Activated T-cell treated with anti-CD3 and anti-CD28 coated beads, Interleukin-2, amount 50 U/mL, for 1 hour (primary cell): ENCODE data around the gene APOE.
"Not testable (repeated sequence)": the region's sequence is repeated elsewhere in the genome, so short reads cannot be mapped to it uniquely, and the experiment has no call there.

Experiments
- DNase-seq: peaks from one replicate; pipeline ENCODE4 v3.0.0-alpha.2; 2020

The APOE gene

DNA sequence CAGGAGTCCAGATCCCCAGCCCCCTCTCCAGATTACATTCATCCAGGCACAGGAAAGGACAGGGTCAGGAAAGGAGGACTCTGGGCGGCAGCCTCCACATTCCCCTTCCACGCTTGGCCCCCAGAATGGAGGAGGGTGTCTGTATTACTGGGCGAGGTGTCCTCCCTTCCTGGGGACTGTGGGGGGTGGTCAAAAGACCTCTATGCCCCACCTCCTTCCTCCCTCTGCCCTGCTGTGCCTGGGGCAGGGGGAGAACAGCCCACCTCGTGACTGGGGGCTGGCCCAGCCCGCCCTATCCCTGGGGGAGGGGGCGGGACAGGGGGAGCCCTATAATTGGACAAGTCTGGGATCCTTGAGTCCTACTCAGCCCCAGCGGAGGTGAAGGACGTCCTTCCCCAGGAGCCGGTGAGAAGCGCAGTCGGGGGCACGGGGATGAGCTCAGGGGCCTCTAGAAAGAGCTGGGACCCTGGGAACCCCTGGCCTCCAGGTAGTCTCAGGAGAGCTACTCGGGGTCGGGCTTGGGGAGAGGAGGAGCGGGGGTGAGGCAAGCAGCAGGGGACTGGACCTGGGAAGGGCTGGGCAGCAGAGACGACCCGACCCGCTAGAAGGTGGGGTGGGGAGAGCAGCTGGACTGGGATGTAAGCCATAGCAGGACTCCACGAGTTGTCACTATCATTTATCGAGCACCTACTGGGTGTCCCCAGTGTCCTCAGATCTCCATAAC, at the start of gene APOE:
APOE (plus strand) TSS at position 360 of the 724 bp plus-strand sequence. CDS start 829 bp downstream, outside the sequence.
- no peak for DNase-seq

DNA sequence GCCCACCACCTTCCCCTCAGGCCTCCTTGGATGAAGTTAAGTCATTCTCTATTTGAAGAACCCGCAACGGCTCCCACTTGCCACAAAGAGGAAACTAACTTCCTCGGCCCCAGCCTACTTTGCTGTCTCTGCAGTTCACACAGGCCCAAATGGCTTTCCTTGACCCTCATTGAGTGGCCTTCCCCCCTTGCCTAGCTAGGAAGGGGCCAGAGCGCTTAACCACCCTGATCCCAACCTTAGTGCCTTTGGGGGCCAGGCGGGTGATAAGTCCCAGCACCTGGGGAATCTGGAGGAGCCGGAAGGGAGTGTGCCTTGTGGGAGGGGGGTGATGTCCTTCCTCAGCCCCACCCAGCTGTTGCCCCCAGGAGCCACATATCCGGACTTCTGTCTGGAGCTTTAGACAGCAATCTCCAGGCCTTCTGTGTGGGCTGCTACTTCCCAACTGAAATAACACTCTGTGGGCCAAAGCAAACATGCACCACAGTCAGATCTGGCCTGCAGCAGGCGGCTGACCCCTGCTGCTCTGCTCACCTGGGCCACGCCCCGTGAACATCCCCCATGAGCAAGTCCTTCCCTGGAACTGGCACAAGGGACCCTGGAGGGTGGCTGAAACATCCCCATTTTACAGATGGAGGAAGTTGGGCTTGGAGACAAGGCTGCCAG, 49.0 kb upstream of the APOE start:
- DNase-seq, result no peak

DNA sequence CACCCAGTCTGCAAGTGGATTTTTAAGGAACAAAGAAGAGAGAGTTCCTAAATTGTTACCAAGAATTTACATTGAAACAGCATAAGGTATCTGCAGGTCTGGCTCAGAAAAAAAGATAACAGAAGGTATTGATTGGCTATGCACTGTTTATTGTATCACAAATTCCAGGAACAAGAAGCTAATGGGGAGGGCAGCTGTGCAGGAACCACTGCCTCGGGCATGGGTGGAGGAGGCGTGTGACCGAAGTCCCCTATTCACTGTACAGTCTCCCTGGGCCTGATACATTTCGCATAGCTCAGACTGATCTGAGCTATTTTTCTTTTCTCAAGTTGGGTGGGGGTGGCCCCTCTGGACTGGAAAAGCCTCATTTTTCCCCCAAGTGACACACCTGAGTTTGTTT, 47.8 kb upstream of the APOE start:
- DNase-seq, result no peak

DNA sequence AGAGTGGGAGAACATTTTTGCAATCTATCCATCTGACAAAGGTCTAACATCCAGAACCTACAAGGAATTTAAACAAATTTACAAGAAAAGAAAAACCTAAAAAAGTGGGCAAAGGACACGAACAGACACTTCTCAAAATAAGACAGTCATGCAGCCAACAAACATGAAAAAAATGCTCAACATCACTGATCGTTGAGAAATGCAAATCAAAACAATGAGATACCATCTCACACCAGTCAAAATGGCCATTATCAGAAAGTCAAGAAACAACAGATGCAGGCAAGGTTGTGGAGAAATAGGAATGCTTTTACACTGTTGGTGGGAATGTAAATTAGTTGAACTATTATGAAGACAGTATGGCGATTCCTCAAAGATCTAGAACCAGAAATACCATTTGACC, 44.0 kb upstream of the APOE start:
- not testable (repeated sequence) for DNase-seq

DNA sequence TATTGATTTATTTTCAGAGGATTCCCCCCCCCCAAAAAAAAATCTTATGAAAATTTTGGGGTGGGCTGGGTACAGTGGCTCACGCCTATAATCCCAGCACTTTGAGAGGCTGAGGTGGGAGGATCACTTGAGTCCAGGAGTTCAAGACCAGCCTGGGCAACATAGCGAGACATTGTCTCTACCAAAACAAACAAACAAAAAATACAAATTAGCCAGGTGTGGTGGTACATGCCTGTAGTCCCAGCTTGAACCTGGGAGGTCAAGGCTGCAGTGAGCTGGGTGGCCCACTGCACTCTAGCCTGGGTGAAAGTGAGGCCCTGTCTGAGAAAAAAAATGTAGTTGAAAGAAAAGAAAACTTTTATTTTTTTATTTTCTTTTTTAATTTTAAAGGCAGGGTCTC, 41.6 kb upstream of the APOE start:
- DNase-seq, result no peak

DNA sequence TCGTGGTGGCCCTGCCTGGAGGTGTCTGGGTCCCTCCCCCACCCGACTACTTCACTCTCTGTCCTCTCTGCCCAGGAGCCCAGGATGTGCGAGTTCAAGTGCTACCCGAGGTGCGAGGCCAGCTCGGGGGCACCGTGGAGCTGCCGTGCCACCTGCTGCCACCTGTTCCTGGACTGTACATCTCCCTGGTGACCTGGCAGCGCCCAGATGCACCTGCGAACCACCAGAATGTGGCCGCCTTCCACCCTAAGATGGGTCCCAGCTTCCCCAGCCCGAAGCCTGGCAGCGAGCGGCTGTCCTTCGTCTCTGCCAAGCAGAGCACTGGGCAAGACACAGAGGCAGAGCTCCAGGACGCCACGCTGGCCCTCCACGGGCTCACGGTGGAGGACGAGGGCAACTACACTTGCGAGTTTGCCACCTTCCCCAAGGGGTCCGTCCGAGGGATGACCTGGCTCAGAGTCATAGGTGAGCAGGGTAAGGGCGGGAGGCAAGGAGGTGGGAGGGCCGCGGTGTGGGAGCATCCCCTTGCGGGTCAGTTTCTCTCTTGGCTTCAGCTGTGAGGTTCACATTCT, 40.3 kb upstream of the APOE start:
- no peak for DNase-seq

DNA sequence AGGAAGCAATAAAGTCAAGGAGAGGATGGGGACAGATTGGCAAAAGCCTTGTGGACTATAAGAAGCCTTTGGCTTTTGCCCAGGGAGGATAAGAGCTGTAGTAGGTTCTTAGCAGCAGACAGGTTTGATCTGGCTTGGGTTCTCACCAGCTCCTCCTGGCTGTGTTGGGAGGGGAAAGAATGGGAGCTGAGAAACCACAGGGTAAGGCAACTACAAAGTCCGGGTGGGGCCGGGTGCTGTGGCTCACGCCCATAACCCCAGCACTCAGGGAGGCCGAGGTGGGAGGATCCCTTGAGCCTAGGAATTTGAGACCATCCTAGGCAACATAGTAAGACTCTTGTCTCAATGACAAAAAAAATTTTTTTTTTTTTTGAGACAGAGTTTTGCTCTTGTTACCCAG, 38.9 kb upstream of the APOE start:
- DNase-seq, result no peak

DNA sequence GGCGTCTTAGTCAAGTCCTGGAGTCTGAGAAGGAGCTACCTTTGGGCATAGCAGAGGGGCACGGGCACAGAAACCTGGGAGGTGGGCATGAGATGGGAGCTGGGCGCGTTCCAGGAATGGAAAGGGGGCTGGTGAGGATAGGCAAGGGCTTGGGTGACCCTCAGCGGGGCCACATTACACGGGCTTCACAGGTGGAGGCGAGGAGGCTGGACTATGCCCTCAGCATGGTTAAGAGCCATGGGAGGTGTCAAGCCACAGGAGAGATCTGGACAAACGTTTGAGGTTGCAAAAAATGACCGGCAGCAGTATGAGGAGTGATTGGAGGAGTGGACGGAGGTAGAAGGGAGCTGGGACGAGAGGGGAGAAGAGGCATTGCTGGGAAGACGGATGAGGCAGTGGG, 38.0 kb upstream of the APOE start:
- no peak for DNase-seq

DNA sequence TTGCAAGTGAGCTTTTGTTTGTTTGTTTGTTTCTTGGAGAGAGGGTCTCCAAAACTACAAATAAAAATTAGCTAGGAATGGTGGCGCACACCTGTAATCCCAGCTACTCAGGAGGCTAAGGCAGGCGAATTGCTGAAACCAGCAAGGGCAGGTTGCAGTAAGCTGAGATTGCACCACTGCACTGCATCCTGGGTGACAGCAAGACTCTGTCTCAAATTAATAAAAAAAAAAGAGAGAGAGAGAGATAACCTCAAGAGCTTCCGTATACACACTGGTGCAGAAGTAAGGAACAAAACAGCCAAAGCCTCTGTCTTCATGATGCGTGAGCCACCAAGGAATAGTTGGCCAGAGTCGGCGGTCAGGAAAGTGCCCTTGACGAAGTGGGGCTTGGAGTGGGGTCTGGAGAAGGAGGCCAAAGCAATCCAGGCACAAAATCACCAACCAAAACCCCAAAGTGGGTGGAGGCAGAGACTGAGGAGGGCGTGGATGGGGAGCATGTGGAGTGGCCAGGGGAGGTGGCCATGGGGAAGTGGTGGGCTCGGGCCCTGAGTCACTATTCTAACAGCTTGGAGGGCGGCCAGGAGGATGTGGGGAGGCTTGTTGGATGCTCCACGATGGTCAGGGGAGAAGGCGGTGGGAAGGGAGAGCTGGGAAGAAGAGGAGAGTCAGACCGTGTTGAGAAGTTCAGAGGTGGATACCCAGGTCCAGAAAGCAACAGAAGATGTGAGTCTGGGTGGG, 35.7 kb upstream of the APOE start:
- DNase-seq, result no peak

DNA sequence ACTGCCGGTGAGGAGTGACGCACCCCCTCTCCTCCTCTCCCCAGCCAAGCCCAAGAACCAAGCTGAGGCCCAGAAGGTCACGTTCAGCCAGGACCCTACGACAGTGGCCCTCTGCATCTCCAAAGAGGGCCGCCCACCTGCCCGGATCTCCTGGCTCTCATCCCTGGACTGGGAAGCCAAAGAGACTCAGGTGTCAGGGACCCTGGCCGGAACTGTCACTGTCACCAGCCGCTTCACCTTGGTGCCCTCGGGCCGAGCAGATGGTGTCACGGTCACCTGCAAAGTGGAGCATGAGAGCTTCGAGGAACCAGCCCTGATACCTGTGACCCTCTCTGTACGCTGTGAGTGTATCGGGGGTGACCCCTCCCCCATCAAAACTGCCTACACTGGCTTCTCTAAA, 33.8 kb upstream of the APOE start:
- no peak for DNase-seq

DNA sequence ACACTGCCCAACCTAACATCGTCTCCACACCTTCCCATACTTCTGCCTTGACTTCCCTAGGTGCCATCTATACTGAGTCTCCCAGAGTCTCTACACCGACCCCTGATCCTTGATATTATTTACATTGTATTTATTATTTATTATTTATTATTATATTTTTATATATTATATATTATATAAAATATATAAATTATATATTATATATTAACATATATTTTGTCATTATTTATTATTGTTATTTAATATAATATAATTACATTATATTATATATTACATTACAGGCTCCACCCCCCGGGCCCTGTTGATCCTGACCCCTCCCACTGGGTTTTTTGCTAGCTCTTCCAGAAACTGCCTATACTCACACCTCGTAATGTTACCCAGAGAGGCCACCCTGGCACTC, 32.9 kb upstream of the APOE start:
- DNase-seq, result no peak

DNA sequence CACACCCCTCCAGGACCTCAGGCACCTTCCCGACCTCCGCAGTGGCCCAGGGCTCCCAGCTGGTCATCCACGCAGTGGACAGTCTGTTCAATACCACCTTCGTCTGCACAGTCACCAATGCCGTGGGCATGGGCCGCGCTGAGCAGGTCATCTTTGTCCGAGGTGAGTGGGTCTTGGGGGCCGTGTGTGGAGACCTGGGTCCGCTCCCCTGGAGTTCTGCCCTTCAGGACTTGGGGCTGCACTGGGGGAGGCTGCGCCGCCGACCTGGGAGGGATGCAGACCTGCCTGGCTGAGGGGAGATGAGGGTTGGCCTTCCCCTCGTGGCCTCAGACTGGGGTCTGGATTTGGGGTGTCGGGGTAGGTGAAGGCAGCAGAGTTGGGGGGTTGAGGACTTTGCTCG, 31.3 kb upstream of the APOE start:
- no peak for DNase-seq

DNA sequence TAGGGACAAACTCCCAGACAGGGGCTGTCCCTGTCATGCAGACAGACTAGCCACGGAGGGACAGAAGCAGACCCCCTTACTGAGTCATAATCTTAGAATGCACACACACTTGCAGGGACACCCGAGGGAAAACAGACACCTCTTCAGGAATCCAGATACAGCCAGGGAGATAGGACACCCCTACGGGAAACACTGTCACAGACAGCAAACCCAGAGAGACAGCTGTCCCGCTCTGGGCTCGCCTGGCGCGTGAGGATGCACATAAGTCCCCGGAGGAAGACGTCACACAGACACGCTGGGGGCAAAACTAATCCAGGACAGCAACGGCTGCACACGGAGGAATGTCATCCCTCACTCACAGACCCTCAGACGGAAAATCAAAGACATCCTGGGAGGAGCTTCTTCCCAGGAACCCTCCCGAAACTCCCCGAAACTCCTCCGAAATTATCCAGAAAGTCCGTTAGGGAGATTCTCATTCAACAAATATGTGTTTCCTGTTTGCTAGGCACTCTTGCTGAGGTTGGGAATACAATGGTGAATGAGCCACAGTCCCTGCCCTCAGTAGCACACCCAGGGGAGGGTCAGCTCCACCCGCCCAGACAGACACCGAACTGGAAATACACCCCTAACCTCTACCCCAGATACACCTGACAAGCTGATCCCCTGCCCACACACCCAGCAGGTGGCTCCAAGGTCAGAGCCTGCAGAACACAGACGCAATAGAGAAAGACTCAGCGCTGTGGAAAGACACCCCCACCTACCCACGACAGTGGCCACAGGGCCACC, 29.7 kb upstream of the APOE start:
- DNase-seq, result no peak

DNA sequence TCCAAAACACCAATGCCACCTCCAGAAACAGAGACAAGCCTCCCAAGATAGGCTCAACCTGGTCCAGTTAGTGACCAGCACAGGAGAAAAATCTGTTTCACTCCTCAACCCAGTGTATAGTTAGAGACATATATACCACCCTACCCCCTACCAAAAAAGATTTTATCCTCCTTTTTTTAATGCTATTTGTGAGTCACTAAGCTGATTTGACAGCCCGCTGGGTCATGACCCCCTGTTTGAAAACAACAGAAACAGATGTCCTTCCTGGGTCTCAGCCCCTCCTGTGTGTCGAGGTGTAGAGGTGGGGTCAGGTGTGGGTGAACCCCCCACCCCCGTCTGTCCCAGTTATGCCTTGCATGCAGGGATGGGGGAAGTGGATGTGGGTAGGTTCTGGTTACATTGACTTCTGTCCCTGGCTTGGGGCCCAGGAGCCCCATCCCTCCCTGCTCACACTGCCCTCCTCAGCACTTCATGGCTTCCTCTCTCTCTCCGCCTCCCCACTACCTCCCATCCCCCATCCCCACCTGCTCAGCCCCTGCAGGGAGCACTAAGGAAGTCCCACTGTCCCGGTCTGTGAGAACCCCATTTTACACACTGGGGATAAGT, 28.6 kb upstream of the APOE start:
- DNase-seq, result no peak

DNA sequence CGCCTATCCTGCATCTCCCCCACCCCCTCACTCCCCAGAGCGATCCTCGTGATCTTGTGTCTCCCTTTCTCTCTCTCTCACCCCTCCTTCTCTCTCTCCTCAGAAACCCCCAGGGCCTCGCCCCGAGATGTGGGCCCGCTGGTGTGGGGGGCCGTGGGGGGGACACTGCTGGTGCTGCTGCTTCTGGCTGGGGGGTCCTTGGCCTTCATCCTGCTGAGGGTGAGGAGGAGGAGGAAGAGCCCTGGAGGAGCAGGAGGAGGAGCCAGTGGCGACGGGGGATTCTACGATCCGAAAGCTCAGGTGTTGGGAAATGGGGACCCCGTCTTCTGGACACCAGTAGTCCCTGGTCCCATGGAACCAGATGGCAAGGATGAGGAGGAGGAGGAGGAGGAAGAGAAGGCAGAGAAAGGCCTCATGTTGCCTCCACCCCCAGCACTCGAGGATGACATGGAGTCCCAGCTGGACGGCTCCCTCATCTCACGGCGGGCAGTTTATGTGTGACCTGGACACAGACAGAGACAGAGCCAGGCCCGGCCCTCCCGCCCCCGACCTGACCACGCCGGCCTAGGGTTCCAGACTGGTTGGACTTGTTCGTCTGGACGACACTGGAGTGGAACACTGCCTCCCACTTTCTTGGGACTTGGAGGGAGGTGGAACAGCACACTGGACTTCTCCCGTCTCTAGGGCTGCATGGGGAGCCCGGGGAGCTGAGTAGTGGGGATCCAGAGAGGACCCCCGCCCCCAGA, 27.3 kb upstream of the APOE start:
- no peak for DNase-seq

DNA sequence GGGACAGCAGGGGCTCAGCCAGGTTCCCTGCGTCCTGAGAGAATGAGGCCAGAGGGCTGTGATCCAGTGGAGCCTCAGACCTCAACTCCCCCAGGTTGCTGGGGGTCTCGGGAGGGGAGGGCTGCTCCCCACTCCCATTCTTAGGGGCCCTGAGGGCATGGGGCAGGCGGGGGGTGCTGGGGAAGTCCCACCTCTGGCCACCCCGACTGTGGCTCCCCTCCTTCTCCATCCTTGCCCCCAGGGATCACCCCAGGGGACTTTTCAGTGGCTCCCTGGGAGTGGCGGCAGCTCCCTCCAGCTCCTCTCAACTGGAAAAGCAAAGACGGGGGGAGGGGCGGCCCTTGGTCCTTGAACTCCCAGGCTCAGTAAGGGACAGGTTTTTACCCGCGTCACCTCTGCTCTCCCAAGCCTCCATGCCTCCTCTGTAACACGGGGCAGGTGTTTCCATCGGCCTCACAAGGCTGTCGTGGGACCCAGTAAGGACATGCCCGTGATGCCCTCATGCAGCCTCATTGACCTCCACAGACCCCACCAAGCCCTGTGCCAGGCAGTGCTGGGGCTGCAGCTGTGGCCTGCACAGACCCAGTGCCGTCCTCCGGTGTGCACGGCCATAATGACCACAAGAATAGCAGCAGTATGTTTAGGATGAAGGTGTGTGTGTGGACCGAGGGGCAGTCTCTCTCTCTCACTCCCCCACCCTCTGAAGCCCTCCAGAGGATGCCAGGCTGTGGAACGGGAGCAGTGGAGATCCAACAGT, 26.1 kb upstream of the APOE start:
- DNase-seq, result no peak

DNA sequence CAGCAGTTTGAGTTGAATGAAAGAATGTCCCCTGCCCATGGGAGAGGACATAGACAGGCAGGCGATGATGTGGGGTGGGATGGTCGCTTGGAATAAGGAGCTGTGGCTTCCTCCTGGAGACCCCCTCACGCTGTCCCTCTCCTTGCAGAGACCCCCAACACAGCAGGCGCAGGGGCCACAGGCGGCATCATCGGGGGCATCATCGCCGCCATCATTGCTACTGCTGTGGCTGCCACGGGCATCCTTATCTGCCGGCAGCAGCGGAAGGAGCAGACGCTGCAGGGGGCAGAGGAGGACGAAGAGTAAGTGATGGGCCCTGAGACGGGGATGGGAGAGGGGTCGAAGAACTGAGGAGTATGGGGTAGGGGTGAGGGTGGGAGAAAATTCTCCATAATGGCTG, 23.5 kb upstream of the APOE start:
- DNase-seq, result no peak

DNA sequence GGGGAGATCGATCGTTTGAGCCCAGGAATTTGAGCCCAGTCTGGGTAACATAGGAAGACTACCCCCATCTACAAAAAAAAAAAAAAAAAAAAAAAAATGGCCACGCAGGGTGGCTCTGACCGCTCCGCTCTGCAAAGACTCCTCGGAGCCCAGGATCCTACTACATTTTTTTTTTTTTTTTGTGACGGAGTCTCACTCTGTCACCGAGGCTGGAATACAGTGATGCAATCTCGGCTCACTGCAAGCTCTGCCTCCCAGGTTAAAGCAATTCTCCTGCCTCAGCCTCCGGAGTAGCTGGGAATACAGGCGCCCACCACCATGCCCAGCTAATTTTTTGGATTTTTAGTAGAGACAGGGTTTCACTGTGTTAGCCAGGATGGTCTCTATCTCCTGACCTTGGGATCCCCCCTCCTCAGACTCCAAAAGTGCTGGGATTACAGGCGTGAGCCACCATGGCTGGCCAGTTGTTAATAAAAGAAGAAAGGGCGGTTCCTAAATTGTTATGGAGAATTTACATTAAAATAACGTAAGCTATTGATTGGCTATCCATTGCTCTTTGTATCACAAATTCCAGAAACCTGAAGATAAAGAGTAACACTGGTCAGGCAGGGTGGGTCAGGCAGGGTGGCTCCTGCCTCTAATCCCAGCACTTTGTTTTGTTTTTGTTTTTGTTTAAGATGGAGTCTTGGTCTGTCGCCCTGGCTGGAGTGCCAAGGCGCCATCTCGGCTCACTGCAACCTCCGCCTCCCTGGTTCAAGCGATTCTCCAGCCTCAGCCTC, 22.8 kb upstream of the APOE start:
- not testable (repeated sequence) for DNase-seq

DNA sequence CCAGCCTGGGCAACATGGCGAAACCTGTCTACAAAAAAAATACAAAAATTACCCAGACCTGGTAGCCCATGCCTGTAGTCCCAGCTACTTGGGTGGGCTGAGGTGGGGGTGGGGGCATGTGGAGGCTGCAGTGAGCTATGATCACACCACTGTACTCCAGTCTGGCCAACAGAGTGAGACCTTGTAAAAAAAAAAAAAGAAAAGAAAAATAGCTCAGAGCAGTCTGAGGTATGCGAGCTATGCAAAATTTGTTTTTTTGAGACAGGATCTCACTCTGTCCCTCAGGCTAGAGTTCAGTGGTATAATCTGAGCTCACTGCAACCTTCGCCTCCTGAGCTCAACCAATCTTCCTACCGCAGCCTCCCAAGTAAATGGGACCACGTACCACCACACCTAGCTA, 21.7 kb upstream of the APOE start:
- no peak for DNase-seq

DNA sequence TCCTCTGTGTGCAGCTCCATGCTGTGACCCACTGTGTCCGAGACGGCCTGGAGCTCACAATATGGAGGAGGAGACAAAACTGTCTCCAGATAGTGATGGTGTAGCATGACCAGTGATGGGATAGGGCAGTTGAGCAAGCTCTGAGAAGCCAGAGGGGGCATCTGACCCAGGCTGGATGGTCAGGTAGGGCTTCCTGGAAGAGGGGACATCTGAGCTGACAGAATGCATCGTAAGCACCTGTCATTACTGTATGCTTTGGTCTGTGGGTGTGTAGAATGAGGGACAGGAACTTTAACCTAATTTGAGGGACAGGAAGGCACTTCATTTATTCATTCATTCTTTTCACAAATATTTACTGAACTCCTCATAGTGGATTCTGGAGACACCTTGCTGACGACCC, 21.0 kb upstream of the APOE start:
- DNase-seq, result no peak
